HG02623 (cell line): ENCODE data around the gene IFT22.
"Not testable (repeated sequence)": the region's sequence is repeated elsewhere in the genome, so short reads cannot be mapped to it uniquely, and the experiment has no call there.

Experiments used
- ATAC-seq: cut with Tn5 transposase; IDR thresholded peaks from one replicate; pipeline ENCODE4 v1.9.1; 2021; ENCODE audit warnings: moderate library complexity; ENCODE audit not compliant: unreplicated experiment

Gene IFT22

DNA sequence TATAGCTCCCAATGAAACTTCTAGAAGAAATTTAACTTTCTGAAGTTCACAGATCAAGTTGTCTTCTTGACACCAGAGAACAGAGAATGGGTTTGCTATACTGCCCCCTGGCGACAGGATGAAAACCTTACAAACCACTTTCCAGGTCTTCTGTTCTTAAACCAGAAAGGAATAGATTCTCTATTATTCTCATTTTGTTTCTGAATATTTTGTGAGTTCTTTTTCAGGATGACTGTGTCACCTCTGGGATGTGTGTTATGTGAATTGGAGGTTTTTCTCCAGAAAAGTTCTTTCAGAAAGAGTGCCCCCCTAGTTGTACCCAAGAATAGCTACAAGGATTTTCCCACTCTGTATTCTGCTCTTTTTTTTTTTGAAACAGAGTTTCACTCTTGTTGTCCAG, 6.3 kb downstream of the IFT22 start:
- ATAC-seq: no peak

DNA sequence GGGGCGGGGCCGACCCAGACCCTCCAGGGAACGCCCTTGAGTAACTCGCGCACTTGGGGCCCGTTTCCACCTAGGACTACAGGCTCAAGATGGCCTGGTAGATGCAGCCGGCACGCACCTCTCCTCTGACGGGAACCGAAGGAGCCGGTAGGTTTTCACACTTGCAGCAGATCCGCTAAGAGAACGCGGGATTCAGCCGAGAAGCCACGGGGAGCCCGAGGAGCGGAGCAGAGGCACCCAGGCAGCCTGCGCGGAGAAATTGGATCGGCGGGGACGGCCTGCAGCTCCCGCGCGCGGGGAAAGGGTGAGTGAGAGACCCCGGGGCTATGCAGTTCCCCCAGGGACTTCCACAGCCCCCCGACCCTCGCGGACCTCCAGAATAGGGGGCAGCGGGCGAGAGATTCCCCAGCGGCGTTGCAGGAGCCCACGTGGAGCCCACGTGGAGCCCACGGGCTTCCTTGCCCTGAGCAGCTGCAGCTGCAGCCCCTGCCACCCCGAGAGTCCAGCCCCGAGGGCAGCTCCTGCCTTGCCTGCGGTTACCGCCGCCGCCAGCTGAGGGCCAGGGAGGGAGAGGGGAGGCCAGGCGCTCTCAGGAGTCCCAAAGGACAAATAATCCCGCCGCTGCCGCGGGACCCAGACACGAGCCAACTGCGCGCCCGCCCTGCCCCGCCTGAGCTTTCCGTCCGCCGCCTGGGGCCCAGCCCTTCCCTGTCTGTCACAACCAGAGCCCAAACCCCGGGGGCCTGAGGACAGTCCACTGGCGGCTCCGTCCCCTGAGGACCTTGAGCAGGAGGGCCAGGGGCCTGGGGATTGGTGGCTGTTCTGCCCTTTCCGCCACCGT, 13.1 kb downstream of the IFT22 start:
- no peak for ATAC-seq

DNA sequence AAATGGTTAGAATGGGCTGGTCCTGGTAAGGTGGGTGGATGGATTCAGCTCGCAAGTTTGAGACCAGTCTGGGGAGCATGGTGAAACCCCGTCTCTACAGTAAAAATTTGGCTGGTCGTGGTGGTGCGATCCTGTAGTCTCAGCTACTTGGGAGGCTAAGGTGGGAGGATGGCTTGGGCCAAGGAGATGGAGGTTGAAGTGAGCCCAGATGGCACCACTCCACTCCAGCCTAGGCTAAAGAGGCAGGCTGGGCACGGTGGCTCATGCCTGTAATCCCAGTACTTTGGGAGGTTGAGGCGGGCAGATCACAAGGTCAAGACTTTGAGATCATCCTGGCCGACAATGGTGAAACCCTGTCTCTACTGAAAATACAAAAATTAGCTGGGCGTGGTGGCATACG, 15.3 kb downstream of the IFT22 start:
- no peak for ATAC-seq

DNA sequence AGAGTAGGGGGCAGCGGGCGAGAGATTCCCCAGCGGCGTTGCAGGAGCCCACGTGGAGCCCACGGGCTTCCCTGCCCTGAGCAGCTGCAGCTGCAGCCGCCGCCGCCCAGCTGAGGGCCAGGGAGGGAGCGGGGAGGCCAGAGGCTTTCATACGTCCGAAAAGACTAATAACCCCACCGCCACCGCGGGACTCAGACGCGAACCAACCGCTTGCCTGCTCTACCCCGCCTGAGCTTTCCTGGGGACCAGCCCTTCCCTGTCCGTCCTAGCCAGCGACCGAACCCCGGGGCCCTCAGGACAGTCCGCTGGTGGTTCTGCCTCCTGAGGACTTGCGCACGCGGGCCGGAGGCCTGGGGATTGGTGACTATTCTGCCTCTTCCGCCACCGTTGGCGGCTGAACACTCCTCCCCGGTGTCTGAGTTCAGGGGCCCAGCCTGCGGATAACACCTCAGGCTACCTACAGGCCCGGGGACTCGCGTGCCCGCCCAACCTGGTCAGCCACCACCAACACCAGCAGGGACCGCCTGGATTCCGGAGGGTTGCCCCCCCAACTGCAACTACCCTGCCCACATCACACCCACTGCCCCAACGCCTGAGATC, 18.4 kb downstream of the IFT22 start:
- no peak for ATAC-seq

DNA sequence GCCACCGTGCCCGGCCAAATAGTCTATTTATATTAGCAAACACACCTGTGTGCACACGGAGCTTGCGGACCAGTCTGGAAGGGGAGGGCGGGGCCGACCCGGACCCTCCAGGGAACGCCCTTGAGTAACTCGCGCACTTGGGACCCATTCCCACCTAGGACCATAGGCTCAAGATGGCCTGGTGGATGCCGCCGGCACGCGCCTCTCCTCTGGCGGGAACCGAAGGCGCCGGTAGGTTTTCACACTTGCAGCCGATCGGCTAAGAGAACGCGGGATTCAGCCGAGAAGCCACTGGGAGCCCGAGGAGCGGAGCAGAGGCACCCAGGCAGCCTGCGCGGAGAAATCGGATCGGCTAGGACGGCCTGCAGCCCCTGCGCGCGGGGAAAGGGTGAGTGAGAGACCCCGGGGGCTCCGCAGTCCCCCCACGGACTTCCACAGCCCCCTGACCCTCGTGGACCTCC, 18.9 kb downstream of the IFT22 start:
- no peak for ATAC-seq

DNA sequence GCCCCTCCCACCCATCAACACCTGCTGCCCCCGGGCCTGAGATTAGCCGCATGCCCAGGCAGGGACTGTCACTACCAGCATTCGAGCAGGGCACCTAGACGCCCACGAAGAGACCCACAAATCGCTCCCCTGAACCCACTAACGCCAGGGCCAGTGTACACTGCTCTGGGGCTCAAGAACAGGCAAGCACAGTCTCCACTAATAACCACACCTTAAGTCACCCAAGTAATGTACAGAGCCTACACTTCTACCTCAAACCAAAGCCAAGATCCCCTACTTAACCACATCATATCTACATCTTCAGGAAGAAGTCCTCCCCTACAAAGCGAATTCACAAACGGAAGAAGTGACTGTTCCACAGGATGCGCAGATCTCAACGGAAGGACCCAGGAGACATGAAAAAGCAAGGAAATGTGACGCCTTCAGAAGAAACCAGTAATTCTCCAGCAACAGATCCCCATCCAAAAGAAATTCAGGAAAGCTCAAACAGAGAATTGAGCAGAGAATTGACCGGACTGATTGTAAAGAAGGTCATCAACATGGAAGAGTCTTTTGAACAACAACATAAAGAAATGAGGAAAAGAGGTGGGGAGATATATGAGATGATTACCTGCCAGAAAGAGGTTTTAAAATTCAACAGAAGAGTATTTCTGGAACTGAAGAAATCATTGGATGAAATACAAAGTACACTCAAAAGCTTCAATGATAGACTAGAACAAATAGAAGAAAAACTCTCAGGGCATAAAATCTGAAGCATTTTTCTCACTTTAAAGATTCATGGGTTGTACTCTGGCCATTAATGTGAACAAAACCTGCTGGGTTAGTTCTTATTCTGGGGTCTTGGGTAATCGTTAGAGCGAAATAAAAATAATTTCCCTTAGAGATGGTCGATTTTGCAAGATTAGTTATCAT, 20.9 kb downstream of the IFT22 start:
- no peak for ATAC-seq

DNA sequence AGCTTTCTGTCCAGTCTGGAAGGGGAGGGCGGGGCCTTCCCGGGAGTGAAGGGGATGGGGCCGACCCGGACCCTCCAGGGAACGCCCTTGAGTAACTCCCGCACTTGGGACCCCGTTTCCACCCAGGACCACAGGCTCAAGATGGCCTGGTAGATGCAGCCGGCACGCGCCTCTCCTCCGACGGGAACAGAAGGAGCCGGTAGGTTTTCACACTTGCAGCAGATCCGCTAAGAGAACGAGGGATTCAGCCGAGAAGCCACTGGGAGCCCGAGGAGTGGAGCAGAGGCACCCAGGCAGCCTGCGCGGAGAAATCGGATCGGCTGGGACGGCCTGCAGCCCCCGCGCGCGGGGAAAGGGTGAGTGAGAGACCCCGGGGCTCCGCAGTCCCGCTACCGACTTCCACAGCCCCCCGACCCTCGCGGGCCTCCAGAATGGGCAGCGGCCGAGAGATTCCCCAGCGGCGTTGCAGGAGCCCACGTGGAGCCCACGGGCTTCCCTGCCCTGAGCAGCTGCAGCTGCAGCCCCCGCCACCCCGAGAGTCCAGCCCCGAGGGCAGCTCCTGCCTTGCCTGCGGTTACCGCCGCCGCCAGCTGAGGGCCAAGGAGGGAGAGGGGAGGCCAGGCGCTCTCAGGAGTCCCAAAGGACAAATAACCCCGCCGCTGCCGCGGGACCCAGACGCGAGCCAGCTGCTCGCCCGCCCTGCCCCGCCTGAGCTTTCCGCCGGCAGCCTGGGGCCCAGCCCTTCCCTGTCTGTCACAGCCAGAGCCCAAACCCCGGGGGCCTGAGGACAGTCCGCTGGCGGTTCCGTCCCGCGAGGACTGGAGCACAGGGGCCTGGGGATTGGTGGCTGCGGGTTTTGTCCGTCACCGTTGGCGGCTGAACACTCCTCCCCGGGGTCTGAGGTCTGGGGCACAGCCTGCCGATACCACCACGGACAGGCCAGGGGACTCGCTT, 21.8 kb downstream of the IFT22 start:
- ATAC-seq: no peak

DNA sequence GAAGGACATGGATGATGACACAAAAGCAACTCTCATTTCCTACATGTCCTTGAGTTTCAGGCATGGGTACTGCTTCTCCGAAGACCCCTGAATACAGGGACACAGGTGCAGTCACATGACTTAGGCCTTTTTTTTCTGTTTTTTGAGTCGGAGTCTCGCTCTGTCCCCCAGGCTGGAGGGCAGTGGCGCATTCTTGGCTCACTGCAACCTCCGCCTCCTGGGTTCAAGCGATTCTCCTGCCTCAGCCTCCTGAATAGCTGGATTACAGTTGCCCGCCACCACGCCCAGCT, 26.8 kb downstream of the IFT22 start:
- no peak for ATAC-seq

DNA sequence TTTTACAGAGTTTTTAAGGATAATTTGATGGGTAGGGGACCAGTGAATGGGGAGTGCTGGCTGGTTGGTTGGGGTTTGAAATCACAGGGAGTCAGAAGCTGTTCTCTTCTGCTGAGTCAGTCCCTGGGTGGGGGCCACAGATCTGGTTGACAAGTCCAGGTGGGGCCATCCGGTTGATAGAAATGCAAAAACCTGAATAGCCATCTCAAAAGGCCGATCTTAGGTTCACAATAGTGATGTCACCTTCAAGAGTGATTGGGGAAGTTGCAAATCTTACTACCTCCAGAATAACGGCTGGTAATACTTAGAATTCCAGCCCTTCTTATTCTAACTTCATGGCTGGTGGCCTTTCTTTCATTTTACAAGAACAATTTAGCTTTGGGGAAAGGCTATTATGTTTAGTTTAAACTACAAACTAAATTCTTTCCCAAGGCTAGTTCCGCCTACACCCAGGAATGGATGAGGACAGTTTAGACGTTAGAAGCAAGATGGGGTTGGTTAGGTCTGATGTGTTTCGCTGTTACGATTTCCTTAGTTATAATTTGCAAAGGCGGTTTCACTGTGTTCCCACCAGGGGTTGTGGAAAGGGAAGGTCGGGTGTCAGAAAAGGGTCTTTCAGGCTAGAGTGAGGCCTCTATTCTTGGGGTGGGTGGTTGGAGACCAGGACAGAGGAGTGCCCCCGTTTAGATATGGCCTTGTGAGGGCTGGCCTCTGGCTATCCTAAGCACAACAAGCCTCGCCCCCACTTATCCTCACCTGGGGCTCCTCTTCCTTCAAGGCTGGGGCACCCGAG, 27.4 kb downstream of the IFT22 start:
- no peak for ATAC-seq

DNA sequence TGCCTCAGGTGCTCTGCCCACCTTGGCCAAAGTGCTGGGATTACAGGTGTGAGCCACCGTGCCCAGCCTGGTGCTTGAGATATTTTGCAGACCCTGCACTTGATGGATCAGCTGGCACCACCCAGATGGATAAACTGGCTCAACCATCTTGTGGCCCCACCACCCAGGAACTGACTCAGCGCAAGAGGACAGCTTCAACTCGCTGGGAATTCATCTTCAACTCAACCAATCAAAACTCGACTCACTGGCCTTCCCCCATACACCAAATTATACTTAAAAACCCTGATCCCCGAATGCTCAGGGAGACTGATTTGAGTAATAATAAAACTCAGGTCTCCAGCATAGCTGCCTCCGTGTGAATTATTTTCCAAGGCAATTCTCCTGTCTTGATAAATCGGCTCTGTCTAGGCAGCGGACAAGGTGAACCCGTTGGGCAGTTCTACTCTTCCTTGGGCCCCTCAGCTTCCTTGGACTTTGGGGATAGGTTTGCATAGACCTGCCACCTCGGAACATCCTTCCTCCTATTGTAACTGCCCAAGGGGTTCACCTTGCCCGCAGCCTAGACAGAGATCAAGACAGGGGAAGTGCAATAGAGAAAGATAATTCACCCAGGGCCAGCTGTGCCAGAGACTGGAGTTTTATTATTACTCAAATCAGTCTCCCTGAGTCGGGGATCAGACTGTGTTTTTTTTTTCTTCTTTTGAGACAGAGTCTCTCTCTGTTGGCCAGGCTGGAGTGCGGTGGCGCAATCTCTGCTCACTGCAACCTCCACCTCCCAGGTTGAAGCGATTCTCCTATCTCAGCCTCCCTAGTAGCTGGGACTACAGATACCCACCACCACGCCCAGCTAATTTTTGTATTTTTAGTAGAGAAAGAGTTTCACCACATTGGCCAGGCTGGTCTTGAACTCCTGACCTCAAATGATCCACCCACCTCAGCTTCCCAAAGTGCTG, 28.3 kb downstream of the IFT22 start:
- not testable (repeated sequence) for ATAC-seq

DNA sequence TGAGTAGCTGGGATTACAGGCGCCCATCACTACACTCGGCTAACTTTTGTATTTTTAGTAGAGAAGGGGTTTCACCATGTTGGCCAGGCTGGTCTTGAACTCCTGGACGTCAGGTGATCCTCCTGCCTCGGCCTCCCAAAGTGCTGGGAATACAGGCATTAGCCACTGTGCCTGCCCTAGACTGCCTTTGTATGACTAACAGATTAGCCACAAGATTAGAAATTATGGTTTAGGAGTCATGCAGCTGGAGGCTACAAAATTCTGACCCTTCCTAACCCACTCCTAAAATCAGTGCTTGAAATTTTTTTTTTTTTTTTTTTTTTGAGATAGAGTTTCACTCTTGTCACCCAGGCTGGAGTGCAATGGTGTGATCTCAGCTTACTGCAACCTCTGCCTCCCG, 29.0 kb downstream of the IFT22 start:
- ATAC-seq: not testable (repeated sequence)

DNA sequence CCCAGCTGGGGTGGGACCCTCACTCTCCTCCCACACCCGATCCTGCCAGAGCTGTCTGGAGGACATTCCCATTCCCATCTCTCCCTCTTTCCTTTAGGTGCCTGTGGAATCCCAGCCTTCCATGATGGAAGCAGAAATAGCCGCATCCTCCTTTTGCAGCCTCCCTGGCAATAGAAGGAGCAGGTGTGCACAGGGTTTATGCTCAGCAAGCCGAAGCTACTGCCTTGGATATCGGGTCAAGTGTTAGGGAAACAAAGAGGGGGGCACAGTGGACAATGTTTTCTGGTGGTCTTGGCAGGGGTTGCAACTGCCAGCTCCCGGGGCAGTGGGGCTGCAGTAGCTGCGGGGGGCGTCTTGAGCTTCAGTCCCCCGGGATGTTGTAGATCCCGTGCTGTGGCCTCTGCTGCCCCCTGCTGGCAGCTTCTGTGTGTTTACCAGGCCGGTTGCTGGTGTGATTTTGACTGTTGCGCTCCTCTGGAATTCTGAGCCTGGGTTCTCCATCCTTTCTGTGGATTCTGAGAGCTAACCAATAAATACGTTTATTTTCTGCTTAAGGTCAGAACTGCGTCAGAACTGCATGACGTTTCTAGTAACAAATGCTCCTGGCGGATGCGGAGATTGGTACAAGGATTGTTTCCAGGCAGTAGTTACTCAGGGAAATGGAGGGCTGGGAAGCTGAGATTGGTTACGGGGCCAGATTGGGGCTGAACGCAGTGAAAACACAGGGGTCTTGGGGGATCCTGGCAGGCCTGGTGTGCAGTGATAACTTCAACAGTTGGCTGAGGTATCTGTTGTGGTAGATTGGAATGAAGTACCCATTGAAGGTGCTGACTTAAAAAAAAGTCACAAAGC, 31.2 kb downstream of the IFT22 start:
- ATAC-seq: not testable (repeated sequence)

DNA sequence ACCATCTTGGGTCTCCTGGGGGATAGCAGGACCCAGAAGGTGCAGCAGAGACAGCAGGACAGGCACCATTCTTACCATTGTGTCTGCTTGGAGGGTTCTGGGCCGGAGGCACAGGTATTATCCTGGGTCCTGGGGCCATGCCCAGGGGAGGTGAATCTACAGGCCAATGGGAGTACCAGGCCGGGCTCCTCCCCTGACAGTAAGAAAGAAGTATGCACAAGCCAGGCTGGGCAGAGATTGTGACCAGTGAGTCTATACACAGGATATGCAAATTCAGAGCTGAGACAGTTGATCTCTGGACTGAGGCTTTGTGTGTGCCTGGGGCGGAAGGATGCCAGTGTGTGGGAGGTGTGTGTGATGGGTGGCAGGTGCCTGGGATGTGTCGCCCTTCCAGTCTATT, 31.9 kb downstream of the IFT22 start:
- ATAC-seq: not testable (repeated sequence)

DNA sequence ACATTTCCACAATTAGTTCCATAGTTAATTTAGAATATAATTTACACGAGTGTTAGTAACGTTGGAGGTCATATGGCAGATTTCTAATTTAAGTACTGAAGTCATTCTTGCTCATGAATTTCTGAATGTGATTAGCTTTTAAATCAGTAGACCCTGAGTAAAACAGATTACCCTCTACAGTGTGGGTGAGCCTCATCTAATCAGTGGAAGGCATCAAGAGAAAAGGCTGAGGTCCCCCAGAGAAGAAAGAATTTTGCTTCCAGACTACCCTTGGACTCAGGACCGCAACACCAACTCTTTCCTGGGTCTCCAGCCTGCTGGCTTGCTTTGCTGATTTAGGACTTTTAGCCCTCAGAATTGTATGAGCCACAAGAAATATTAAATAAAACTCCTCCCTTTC, 33.2 kb downstream of the IFT22 start:
- no peak for ATAC-seq

DNA sequence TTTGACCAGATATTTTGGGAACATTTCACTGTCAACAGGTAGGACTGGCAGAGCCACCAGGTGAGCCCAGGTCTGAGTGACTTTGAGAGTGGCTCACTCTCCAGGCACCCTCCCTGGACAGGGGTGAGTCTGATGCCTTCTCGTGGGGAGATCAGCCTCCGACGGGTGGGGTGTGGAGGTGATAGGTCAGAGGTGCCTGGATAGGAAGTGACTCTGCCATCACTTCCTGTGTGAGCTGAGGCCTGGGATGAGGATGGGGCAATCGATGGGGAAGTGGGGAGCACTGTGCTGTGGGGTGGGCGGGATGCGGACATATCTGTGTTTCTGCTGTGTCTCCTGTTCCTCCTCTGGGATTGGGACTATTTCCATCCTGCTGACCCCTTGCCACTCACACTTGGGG, 34.6 kb downstream of the IFT22 start:
- no peak for ATAC-seq

DNA sequence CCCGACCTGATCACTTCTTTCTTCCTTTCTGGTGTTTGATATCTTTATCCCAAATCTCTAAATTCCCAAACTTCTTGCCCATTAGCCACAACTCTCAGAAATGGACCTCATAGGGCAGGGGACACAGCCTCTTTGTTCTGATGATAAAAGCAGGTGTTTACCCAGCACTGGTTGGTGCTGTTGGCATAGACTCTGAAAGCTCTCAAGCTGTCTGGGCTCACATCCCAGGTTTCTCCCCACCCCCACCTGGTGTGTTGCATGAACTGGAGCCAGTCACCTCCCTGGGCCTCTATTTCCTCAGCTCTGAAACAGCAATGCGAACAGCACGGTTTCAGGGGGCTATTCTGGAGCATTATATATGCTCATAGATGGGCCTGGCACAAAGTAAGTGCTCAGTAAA, 35.7 kb downstream of the IFT22 start:
- not testable (repeated sequence) for ATAC-seq

DNA sequence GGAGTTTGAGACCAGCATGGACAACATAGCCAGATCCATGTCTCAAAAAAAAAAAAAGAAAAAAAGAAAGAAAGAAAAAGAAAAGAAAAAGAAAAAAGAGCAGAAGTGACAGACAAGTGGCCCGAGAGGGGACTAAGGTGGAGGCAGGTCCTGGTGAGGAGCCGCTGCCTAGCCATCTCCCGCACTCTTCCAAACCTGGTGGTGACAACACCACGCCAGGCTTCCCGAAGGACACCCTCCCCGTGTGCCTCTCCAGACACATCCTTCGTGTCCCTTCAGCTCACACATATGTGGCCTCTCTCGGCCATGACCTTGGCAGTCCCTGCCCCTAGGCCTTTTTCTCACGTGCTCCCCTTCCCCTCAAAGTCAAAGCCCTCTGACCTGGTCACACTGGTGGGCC, 36.4 kb downstream of the IFT22 start:
- no peak for ATAC-seq

DNA sequence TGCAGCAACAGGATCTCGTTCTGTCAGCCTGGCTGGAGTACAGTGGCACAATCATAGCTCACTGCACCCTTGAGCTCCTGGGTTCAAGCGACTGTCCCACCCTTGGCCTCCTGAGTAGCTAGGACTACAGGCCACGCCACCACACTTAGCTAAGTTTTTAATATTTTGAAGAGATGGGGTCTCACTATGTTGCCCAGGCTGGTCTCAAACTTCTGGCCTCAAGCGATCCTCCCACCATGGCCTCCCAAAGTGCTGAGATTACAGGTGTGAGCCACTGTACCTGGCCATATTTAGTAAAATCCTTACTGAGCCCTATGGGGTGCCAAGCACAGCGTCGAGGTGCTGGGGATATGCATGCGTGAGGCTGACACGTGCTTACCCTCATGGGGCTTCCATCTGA, 40.7 kb downstream of the IFT22 start:
- not testable (repeated sequence) for ATAC-seq
